Urothelium cell line (cell line): ENCODE results near the gene PPP1R9B.

Source experiments
- DNase-seq: peaks from one replicate; pipeline ENCODE4 v3.0.0; 2011; ENCODE audit warnings: low spot score, mixed read lengths
- FAIRE-seq: peaks from 2 replicates; lab custom pipeline; 2011; peaks lifted over from hg19 to GRCh38; lab: Jason Lieb, UNC

The PPP1R9B gene

GRCh38 chr17:50144845-50145531 is 5.5 kb downstream of the PPP1R9B start:
- FAIRE-seq, result no peak
- no peak for DNase-seq

DNA sequence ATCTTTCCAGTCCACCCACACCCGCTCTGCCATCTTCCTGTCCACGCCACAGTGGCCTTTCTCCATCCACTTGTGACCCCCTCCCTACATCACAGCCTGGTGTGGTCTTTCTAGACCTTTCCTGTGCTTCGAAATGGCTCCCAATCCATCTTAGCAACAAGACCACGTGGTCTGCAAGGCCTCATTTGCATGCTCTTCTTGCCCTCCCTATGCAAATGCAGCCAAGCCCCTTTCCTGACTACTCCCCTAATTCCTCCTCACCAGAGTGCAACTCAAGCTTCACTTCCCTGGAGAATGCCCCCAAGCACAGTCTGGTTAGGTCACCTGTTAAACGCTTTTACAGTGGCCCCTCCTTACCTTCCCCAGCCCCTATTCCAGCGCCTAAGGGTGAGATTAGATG is 6.1 kb downstream of the PPP1R9B start:
- FAIRE-seq, result no peak
- DNase-seq, result no peak

GRCh38 chr17:50143461-50144176 is 6.9 kb downstream of the PPP1R9B start:
- FAIRE-seq (no peak), DNase-seq (no peak)

DNA sequence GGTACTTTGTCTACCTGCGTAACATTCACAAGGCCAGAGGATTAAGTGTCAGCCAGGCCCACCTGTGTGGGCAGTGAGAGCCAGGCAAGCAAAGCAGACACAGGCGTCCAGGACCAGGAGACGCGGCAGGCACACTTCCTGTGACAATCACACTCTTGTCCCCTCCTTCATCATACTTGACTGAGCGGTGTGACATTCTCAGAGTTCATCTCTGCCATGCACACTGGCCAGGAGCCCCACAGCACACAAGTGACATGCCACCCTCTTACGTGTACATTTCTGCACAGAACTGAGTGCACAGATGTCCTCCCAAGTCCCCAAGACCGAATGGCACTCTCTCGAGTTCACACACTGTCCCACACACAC is 8.7 kb downstream of the PPP1R9B start:
- FAIRE-seq (no peak), DNase-seq (no peak)

GRCh38 chr17:50141026-50141744 is 9.3 kb downstream of the PPP1R9B start:
- no peak for FAIRE-seq
- DNase-seq, result no peak

- DNase-seq (peak; percentile 85), FAIRE-seq (peak; percentile 65)
Observed at GRCh38 chr17:50139950-50140885, 10.3 kb downstream of the PPP1R9B start.

- FAIRE-seq (no peak), DNase-seq (no peak)
Observed at GRCh38 chr17:50139185-50139783, 11.2 kb downstream of the PPP1R9B start.

DNA sequence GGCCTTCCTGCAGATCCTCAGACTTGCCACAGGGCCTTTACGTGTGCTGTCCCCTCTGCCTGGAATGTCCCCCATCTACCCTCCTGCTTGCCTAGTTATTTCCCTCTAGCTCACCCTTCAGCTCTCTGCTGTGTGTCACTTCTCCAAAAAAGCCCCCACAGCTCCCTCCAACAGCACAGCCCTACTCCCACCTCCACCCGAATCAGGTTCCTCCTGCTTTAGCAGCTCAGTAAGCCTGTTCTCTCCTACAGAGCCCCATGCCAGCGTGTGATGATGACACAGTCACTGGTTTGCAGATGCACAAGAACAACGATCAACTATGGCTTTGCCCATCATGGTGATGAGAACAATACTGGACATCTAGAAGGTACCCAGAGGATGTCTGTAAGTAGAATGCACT is 13.4 kb downstream of the PPP1R9B start:
- DNase-seq (no peak), FAIRE-seq (peak; percentile 65)

GRCh38 chr17:50136096-50136687 is 14.3 kb downstream of the PPP1R9B start:
- FAIRE-seq, result no peak
- DNase-seq, result no peak

DNA sequence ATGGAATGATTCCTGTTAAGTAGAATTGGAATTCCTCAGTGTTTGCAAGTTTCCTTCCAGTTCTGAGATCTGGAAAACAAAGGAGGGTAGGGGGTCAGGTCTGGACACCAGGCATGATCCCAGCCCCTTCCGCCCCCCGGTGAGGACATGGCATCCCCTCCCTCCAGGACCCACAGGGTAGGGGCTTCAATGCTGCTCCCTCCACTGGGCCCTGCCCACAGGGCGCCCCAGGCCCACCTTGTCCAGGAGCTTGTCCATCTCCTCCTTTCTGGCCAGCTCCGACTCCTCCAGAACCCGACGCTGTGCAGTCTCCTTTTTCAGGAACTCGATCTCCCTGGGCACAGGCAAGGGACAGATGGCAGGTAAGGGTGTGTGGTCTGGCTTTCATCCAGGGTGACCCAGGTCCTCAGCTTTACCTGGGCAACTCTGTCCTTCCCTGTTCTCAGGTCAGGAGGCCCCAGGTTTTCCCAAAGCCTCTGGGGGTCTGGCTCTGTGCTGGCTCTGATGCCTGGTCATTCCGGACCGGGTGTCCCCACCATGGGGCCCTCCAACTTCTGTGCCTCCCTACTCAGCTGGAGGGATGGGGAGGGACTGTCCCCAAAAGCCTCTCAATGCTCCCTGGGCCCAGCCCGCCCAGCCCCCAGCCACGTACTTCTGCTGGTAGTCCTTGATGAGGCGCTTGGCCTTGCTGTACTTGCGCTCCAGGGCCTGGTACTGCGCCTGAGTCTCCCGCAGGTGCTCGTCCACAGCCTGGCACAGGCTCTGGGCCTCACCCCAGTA is 15.0 kb downstream of the PPP1R9B start:
- no peak for DNase-seq
- FAIRE-seq, result no peak

- no peak for DNase-seq
- FAIRE-seq, result no peak
Observed at GRCh38 chr17:50134206-50135110, 16.0 kb downstream of the PPP1R9B start.

DNA sequence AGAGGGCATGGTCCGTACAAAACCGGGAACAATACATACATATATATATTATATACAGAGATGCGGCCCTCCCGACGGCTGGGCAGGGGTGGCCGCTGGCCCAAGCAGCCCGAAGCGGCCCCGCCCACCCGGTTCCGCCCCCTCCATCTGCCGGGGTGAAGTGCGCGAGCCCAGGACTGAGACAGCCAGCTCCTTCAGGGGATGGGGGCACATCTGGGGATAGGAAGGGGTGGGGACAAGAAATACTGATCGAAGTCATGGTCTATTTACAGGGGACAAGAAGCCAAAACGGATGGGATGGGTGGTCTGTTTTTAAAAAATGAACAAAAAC is 16.7 kb downstream of the PPP1R9B start:
- DNase-seq, result no peak
- no peak for FAIRE-seq

- FAIRE-seq (peak; percentile 55), DNase-seq (no peak)
Observed at GRCh38 chr17:50133028-50133768, 17.3 kb downstream of the PPP1R9B start.

DNA sequence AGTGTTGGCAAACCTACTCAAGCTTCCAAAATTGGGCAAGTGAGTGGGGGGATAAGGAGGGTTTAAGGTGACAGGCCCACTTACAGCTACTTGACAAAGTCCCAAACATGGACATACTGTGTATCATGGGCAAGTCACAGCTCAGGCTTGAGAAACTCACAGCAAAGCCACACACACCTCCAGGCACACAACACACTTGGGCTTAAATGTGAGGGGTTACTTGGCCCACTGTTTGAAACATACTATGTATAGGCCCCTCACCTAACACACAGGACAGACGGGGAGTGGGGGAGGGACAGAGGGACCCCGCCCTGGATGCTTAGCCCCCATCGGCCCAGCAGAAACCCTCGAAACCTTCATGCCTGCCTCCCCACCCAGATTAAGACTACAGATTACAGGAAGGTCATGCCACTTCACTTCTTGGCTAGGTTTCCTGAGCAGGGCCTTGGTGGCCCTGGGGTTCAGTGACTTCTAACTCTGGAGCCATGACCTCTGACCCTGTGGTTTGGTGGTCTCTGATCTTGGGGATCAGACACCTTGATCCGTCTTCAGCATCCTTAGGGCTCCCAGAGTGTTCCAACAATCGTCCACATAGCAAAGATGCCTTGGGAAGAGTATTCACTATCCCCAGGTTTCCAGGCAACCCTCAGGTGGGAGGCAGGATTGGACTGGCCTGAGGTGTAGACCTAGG is 18.2 kb downstream of the PPP1R9B start:
- peak; percentile 70 for FAIRE-seq
- no peak for DNase-seq

DNA sequence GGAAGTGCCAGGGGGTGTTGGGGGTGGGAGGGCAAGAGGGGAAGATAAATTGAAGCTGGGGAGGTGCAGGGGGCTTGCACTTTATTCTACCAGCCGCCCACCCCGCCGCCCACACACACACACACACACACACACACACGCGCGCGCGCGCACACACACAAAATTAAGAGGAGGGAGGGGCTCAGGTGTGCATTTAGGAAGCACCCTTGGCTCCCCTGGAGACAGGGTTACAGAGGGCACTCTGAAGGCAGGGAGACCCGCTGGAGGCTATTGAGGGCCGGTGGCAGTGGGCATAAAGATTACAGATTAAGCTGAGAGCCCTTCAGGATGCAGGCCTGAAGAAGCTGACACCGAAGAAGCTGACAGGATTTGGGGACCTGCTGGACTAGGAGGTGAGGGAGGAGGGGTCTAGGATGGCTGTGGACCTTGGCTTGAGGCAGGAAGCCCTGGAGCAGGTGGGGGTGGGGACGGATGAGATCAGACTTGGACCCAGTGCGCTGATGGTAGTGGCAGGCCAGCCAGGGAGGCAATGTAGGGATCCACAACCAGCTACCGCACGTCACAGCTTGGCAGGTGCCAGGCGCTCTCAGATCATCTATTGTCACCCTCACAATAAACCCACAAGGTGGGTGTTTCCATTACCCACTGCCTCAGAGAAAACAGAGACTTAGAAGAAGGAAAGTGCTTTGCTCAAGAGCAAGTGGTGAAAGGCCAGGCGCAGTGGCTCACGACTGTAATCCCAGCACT is 19.7 kb downstream of the PPP1R9B start:
- no peak for FAIRE-seq
- DNase-seq, result no peak
